HepG2 (cell line): ENCODE results near the gene FIGLA. TPM values are rescaled to one million over a fixed set of nuclear protein-coding genes. Genes with fewer than 3 reads are reported as not detected.
A peak's percentile ranks its signal among the peaks of the same experiment; 100 is the strongest.

Source experiments
- ATF2 ChIP-seq: sonication (generic); formaldehyde crosslinking; IDR thresholded peaks from 2 replicates; pipeline ENCODE4 v1.4.0; 2020; ENCODE audit warnings: missing genetic modification reagents
- GPN1 ChIP-seq: sonication (generic); formaldehyde crosslinking; IDR thresholded peaks from 2 replicates; pipeline ENCODE4 v1.5.1; 2020; ENCODE audit warnings: missing genetic modification reagents, borderline replicate concordance
- GTF3A ChIP-seq: sonication (generic); formaldehyde crosslinking; conservative IDR thresholded peaks from 2 replicates; pipeline ENCODE4 v1.4.0; 2020; ENCODE audit warnings: mild to moderate bottlenecking, missing genetic modification reagents
- HOMEZ ChIP-seq: IDR thresholded peaks from 2 replicates; pipeline ENCODE4 v1.6.1; 2016; ENCODE audit warnings: low read depth
- HOXA7 ChIP-seq: sonication (generic); formaldehyde crosslinking; IDR thresholded peaks from 2 replicates; pipeline ENCODE4 v1.8.1; 2022; ENCODE audit warnings: mild to moderate bottlenecking, missing genetic modification reagents, moderate library complexity
- ISL2 ChIP-seq: sonication (generic); formaldehyde crosslinking; IDR thresholded peaks from 2 replicates; pipeline ENCODE4 v1.5.0; 2020; ENCODE audit warnings: missing genetic modification reagents
- NR2F2 ChIP-seq: IDR thresholded peaks from 2 replicates; pipeline ENCODE4 v1.6.1; 2012; ENCODE audit warnings: low read depth, inconsistent platforms, borderline replicate concordance
- RBFOX2 ChIP-seq: fragments of 200-400 bp; formaldehyde crosslinking; IDR thresholded peaks from 2 replicates; pipeline ENCODE4 v1.6.1; 2017; ENCODE audit warnings: low read depth, mild to moderate bottlenecking, low read length
- SSRP1 ChIP-seq: IDR thresholded peaks from 2 replicates; pipeline ENCODE4 v1.6.1; 2016; ENCODE audit warnings: control low read depth
- ZFAT ChIP-seq: sonication (generic); formaldehyde crosslinking; conservative IDR thresholded peaks from 2 replicates; pipeline ENCODE4 v1.8.1; 2023; ENCODE audit warnings: missing genetic modification reagents, inconsistent platforms
- ZFP36L2 ChIP-seq: sonication (generic); formaldehyde crosslinking; IDR thresholded peaks from 2 replicates; pipeline ENCODE4 v1.4.0; 2020; ENCODE audit warnings: missing genetic modification reagents
- ZMYM4 ChIP-seq: sonication (generic); formaldehyde crosslinking; IDR thresholded peaks from 2 replicates; pipeline ENCODE4 v1.8.1; 2023; ENCODE audit warnings: mild to moderate bottlenecking, missing genetic modification reagents
- ZNF282 ChIP-seq: fragments of 450-650 bp; IDR thresholded peaks from 2 replicates; pipeline ENCODE4 v1.6.1; 2018; ENCODE audit not compliant: partially characterized antibody
- ZNF292 ChIP-seq: sonication (generic); formaldehyde crosslinking; IDR thresholded peaks from 2 replicates; pipeline ENCODE4 v1.8.1; 2022; ENCODE audit warnings: mild to moderate bottlenecking, low read depth, missing genetic modification reagents, borderline replicate concordance
- ZNF543 ChIP-seq: sonication (generic); formaldehyde crosslinking; IDR thresholded peaks from 2 replicates; pipeline ENCODE4 v1.4.0; 2020; ENCODE audit warnings: mild to moderate bottlenecking, missing genetic modification reagents
- ZNF678 ChIP-seq: sonication (generic); formaldehyde crosslinking; IDR thresholded peaks from 2 replicates; pipeline ENCODE4 v1.4.0; 2020; ENCODE audit warnings: mild to moderate bottlenecking, missing genetic modification reagents
- ZNF878 ChIP-seq: sonication (generic); formaldehyde crosslinking; IDR thresholded peaks from 2 replicates; pipeline ENCODE4 v1.8.1; 2023; ENCODE audit warnings: mild to moderate bottlenecking, missing genetic modification reagents, moderate library complexity
- polyA plus RNA-seq, 8 experiments: library from polyadenylated mRNA; depleted of rRNA in 3 of 8; stranded (reverse) in 7 of 8; unstranded in 1 of 8; fragments of >200 nt; fragmentation: Illumina TruSeq in 4 of 8; extraction: Trizol in 4 of 8; gene quantifications; 2 replicates each; pipeline versions ENCODE4 v1.2.1 to v1.2.3, GENCODE V29; 2011 to 2016; ENCODE audit warnings: low read depth in 4 of 8, missing spikeins in 1 of 8, mixed read lengths in 1 of 8; ENCODE audit not compliant: insufficient read depth in 1 of 8
- total RNA-seq, 5 experiments: library from RNA; depleted of rRNA; stranded (reverse); fragments of >200 nt; fragmentation: Illumina TruSeq; extraction: Trizol; gene quantifications; 2 replicates each; pipeline ENCODE4 v1.2.3, GENCODE V29; 2016; ENCODE audit warnings: low read depth in 1 of 5
- TF ChIP-seq, protein P1 (sequence below): sonication (generic); formaldehyde crosslinking; IDR thresholded peaks from 2 replicates; pipeline ENCODE4 v1.4.0; 2020; ENCODE audit warnings: missing genetic modification reagents, borderline replicate concordance
- TF ChIP-seq, protein P2 (sequence below): sonication (generic); formaldehyde crosslinking; IDR thresholded peaks from 2 replicates; pipeline ENCODE4 v1.4.0; 2020; ENCODE audit warnings: missing genetic modification reagents

FIGLA gene
- total and polyA plus RNA-seq, 2 of the 13 experiments (the other 11 are each of a cell fraction or from before 2014, with no cell fraction given): not detected

DNA sequence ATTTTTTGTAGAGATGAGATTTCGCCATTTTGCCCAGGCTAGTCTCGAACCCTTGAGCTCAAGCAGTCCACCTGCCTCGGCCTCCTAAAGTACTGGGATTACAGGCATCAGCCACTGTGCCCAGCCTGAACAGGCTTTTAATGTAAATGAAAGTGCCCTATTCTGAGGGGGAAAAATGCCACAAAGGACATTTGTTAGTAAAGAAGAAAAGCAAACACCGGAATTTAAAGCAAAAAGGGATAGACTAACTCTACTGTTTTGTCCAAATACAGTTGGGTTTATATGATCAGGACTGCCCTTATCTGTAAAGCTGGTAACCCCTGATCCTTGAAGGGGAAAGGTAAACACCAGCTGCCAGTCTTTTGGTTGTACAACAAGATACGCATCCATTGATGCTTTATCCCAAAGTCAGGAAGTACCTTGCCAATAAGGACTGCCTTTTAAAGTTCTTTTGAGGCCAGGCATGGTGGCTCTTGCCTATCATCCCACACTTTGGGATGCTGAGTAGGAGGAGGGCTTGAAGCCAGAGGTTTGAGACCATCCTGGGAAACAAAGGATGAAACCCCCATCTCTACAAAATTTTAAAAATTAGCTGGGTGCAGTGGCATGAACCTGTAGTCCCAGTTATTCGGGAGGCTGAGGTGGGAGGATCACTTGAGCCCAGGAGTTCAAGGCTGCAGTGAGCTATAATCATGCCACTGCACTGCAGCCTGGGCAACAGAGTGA, 16.8 kb upstream of the FIGLA start (continued):
- TF ChIP-seq HOMEZ (0 out of 2 replicates have a peak, but pooled peaks have one; percentile 59), GPN1 (CRISPR knock-in tag) (no peak), SSRP1 (no peak; the same call in 1 of the 2 replicates), NR2F2 (peak; percentile 99), HOXA7 (CRISPR knock-in tag) (no peak), ZNF543 (no peak), ZMYM4 (peak; percentile 79), ZNF878 (CRISPR knock-in tag) (peak; percentile 83; the same call in 1 of the 2 replicates), ZNF282 (no peak), ATF2 (peak; percentile 84; the same call in 1 of the 2 replicates), ZNF678 (CRISPR knock-in tag) (no peak), ZFP36L2 (CRISPR knock-in tag) (no peak; the same call in 1 of the 2 replicates), GTF3A (CRISPR knock-in tag) (peak; percentile 35; the same call in 1 of the 2 replicates), ZFAT (0 out of 2 replicates have a peak, but pooled peaks have one; percentile 57), ISL2 (CRISPR knock-in tag) (peak; percentile 99), ZNF292 (peak; percentile 79), RBFOX2 (peak; percentile 52; the same call in 1 of the 2 replicates)
- TF ChIP-seq, protein P1, sequence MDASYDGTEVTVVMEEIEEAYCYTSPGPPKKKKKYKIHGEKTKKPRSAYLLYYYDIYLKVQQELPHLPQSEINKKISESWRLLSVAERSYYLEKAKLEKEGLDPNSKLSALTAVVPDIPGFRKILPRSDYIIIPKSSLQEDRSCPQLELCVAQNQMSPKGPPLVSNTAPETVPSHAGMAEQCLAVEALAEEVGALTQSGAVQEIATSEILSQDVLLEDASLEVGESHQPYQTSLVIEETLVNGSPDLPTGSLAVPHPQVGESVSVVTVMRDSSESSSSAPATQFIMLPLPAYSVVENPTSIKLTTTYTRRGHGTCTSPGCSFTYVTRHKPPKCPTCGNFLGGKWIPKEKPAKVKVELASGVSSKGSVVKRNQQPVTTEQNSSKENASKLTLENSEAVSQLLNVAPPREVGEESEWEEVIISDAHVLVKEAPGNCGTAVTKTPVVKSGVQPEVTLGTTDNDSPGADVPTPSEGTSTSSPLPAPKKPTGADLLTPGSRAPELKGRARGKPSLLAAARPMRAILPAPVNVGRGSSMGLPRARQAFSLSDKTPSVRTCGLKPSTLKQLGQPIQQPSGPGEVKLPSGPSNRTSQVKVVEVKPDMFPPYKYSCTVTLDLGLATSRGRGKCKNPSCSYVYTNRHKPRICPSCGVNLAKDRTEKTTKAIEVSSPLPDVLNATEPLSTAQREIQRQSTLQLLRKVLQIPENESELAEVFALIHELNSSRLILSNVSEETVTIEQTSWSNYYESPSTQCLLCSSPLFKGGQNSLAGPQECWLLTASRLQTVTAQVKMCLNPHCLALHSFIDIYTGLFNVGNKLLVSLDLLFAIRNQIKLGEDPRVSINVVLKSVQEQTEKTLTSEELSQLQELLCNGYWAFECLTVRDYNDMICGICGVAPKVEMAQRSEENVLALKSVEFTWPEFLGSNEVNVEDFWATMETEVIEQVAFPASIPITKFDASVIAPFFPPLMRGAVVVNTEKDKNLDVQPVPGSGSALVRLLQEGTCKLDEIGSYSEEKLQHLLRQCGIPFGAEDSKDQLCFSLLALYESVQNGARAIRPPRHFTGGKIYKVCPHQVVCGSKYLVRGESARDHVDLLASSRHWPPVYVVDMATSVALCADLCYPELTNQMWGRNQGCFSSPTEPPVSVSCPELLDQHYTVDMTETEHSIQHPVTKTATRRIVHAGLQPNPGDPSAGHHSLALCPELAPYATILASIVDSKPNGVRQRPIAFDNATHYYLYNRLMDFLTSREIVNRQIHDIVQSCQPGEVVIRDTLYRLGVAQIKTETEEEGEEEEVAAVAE: peak; percentile 78; the same call in 1 of the 2 replicates
- TF ChIP-seq, protein P2, sequence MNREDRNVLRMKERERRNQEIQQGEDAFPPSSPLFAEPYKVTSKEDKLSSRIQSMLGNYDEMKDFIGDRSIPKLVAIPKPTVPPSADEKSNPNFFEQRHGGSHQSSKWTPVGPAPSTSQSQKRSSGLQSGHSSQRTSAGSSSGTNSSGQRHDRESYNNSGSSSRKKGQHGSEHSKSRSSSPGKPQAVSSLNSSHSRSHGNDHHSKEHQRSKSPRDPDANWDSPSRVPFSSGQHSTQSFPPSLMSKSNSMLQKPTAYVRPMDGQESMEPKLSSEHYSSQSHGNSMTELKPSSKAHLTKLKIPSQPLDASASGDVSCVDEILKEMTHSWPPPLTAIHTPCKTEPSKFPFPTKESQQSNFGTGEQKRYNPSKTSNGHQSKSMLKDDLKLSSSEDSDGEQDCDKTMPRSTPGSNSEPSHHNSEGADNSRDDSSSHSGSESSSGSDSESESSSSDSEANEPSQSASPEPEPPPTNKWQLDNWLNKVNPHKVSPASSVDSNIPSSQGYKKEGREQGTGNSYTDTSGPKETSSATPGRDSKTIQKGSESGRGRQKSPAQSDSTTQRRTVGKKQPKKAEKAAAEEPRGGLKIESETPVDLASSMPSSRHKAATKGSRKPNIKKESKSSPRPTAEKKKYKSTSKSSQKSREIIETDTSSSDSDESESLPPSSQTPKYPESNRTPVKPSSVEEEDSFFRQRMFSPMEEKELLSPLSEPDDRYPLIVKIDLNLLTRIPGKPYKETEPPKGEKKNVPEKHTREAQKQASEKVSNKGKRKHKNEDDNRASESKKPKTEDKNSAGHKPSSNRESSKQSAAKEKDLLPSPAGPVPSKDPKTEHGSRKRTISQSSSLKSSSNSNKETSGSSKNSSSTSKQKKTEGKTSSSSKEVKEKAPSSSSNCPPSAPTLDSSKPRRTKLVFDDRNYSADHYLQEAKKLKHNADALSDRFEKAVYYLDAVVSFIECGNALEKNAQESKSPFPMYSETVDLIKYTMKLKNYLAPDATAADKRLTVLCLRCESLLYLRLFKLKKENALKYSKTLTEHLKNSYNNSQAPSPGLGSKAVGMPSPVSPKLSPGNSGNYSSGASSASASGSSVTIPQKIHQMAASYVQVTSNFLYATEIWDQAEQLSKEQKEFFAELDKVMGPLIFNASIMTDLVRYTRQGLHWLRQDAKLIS (CRISPR knock-in tag): no peak
